ENCODE results near the gene ZNF536.

- TF ChIP-seq POLR2A (IDR thresholded peaks at IDR 0.05) (no peak), CTCF (IDR thresholded peaks at IDR 0.05) (no peak)
Measured at GRCh38 chr19:30407068-30407709, 35.0 kb downstream of the ZNF536 start.
